Measurements from ENCODE around the gene HLA-C.

GRCh38 chr6:31247813-31248212 lies 24.1 kb downstream of the HLA-C start:
- TF ChIP-seq, protein P1, sequence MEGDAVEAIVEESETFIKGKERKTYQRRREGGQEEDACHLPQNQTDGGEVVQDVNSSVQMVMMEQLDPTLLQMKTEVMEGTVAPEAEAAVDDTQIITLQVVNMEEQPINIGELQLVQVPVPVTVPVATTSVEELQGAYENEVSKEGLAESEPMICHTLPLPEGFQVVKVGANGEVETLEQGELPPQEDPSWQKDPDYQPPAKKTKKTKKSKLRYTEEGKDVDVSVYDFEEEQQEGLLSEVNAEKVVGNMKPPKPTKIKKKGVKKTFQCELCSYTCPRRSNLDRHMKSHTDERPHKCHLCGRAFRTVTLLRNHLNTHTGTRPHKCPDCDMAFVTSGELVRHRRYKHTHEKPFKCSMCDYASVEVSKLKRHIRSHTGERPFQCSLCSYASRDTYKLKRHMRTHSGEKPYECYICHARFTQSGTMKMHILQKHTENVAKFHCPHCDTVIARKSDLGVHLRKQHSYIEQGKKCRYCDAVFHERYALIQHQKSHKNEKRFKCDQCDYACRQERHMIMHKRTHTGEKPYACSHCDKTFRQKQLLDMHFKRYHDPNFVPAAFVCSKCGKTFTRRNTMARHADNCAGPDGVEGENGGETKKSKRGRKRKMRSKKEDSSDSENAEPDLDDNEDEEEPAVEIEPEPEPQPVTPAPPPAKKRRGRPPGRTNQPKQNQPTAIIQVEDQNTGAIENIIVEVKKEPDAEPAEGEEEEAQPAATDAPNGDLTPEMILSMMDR (IDR thresholded peaks at IDR 0.05), result no peak
- no peak for TF ChIP-seq POLR2A (IDR thresholded peaks at IDR 0.05)

Data from esophagus squamous epithelium (tissue), 4 donors.